Activated T-helper 1 cell treated with anti-CD3 and anti-CD28 coated beads, Interleukin-2, amount 50 U/mL, for 16 hours (primary cell): ENCODE measurements around the gene UPF1.

Experiments
- DNase-seq, 2 donors: peaks; one replicate each; pipeline ENCODE4 v3.0.0-alpha.2; 2020; ENCODE audit warnings: low read depth in 1 of 2, low spot score in 1 of 2

UPF1 gene

GRCh38 chr19:18855647-18856384, 24.1 kb downstream of the UPF1 start:
- no peak for DNase-seq

GRCh38 chr19:18856385-18857126, 24.8 kb downstream of the UPF1 start:
- DNase-seq: no peak

GRCh38 chr19:18857223-18857622, 25.5 kb downstream of the UPF1 start:
- no peak for DNase-seq

GRCh38 chr19:18858906-18859646, 27.3 kb downstream of the UPF1 start:
- DNase-seq: no peak

- no peak for DNase-seq
These were observed 28.0 kb downstream of the UPF1 start for GRCh38 chr19:18859676-18860301.

- no peak for DNase-seq
These were observed 28.5 kb downstream of the UPF1 start for GRCh38 chr19:18860302-18860700.

- DNase-seq: no peak
These were observed 29.0 kb downstream of the UPF1 start for GRCh38 chr19:18860725-18861124.

GRCh38 chr19:18861235-18861634, 29.5 kb downstream of the UPF1 start:
- DNase-seq: no peak

- DNase-seq: no peak
These were observed 30.2 kb downstream of the UPF1 start for GRCh38 chr19:18861917-18862316.

- DNase-seq: no peak
These were observed 31.4 kb downstream of the UPF1 start for GRCh38 chr19:18862976-18863842.

- DNase-seq: no peak
These were observed 32.1 kb downstream of the UPF1 start for GRCh38 chr19:18863843-18864362.

- DNase-seq: no peak
These were observed 33.6 kb downstream of the UPF1 start for GRCh38 chr19:18865106-18865972.

- DNase-seq: peak; percentile 29 to 52
These were observed 34.4 kb downstream of the UPF1 start for GRCh38 chr19:18865973-18866799.

- no peak for DNase-seq
These were observed 35.0 kb downstream of the UPF1 start for GRCh38 chr19:18866800-18867123.

- DNase-seq: no peak
These were observed 35.4 kb downstream of the UPF1 start for GRCh38 chr19:18867199-18867598.

- DNase-seq: no peak
These were observed 36.0 kb downstream of the UPF1 start for GRCh38 chr19:18867751-18868150.

- no peak for DNase-seq
These were observed 36.7 kb downstream of the UPF1 start for GRCh38 chr19:18868380-18869022.

GRCh38 chr19:18869023-18869618, 37.4 kb downstream of the UPF1 start:
- DNase-seq: no peak
